ENCODE data around the gene PDLIM7.

PDLIM7 gene

GRCh38 chr5:177452688-177453638, 44.4 kb downstream of the PDLIM7 start:
- TF ChIP-seq POLR2AphosphoS5 (IDR thresholded peaks at IDR 0.05; ENCODE audit: low read depth) (no peak), SPI1 (IDR thresholded peaks at IDR 0.05; ENCODE audit: borderline replicate concordance, low read depth) (no peak), GABPA (IDR thresholded peaks at IDR 0.05; ENCODE audit: low read depth) (no peak), REST (IDR thresholded peaks at IDR 0.05; ENCODE audit: insufficient replicate concordance, low read depth) (no peak), CTCF (IDR thresholded peaks at IDR 0.05; ENCODE audit: insufficient read depth, low read length) (no peak)
- no peak overlapping the region for H3K27ac ChIP-seq (replicated peaks)
- no peaks in the 10 kb centered on the region for H3K27me3 ChIP-seq (ENCODE audit: insufficient read depth, poor library complexity, severe bottlenecking)
- H3K4me3 ChIP-seq (replicated peaks; ENCODE audit: insufficient read depth, low read length): no peak overlapping the region
- DNase-seq (ENCODE audit: low read depth in 1 of 2, low spot score in 1 of 2): no peak

GRCh38 chr5:177450667-177451424, 46.6 kb downstream of the PDLIM7 start:
- Histone ChIP-seq H3K27ac (replicated peaks) (no peak overlapping the region), H3K4me3 (replicated peaks; ENCODE audit: insufficient read depth, low read length) (no peak overlapping the region), H3K27me3 (ENCODE audit: insufficient read depth, poor library complexity, severe bottlenecking) (no peaks in the 10 kb centered on the region)
- TF ChIP-seq POLR2AphosphoS5 (IDR thresholded peaks at IDR 0.05; ENCODE audit: low read depth) (0 out of 2 replicates have a peak, but pooled peaks have one; percentile 2), GABPA (IDR thresholded peaks at IDR 0.05; ENCODE audit: low read depth) (no peak), REST (IDR thresholded peaks at IDR 0.05; ENCODE audit: insufficient replicate concordance, low read depth) (no peak), SPI1 (IDR thresholded peaks at IDR 0.05; ENCODE audit: borderline replicate concordance, low read depth) (no peak), CTCF (IDR thresholded peaks at IDR 0.05; ENCODE audit: insufficient read depth, low read length) (no peak)
- no peak for DNase-seq (ENCODE audit: low read depth in 1 of 2, low spot score in 1 of 2)

- DNase-seq (ENCODE audit: low read depth in 1 of 2, low spot score in 1 of 2): no peak
- Histone ChIP-seq H3K4me3 (replicated peaks; ENCODE audit: insufficient read depth, low read length) (no peak overlapping the region), H3K27me3 (ENCODE audit: insufficient read depth, poor library complexity, severe bottlenecking) (no peaks in the 10 kb centered on the region), H3K27ac (replicated peaks) (no peak overlapping the region)
- TF ChIP-seq SPI1 (IDR thresholded peaks at IDR 0.05; ENCODE audit: borderline replicate concordance, low read depth): no peak
- TF ChIP-seq POLR2AphosphoS5 (IDR thresholded peaks at IDR 0.05; ENCODE audit: low read depth): no peak; the same call in 1 of the 2 replicates
- no peak for TF ChIP-seq REST (IDR thresholded peaks at IDR 0.05; ENCODE audit: insufficient replicate concordance, low read depth)
- no peak for TF ChIP-seq CTCF (IDR thresholded peaks at IDR 0.05; ENCODE audit: insufficient read depth, low read length)
- no peak for TF ChIP-seq GABPA (IDR thresholded peaks at IDR 0.05; ENCODE audit: low read depth)
Measured at GRCh38 chr5:177449140-177450061, 48.0 kb downstream of the PDLIM7 start.

Measured in HL-60 (cell line).